ENCODE measurements around the gene ATG7. TPM values are rescaled to one million over a fixed set of nuclear protein-coding genes. Genes with fewer than 3 reads are reported as not detected.
A peak's percentile ranks its signal among the peaks of the same experiment; 100 is the strongest.

The ATG7 gene
- total RNA-seq, 2 experiments from 2014 or later: 25.9 to 27.0 TPM

- DNase-seq: no peak
- H3K4me1 Mint-ChIP-seq (ENCODE audit: low read depth): no peaks in the 10 kb centered on the region
- no peak overlapping the region for H3K4me3 Mint-ChIP-seq
- intact Hi-C loops (cut with micrococcal nuclease): no loop called here
- no peak overlapping the region for H3K27ac Mint-ChIP-seq
- peaks cover 3% of the 10 kb centered on the region for H3K27me3 Mint-ChIP-seq (ENCODE audit: low read depth)
- no peaks in the 10 kb centered on the region for H3K9me3 Mint-ChIP-seq
- CTCF ChIA-PET: no interaction called here
- no peaks in the 10 kb centered on the region for H3K36me3 Mint-ChIP-seq (ENCODE audit: low read depth)
Measured at GRCh38 chr3:11258958-11259357, 13.2 kb upstream of the ATG7 start.

- no peak overlapping the region for H3K27ac Mint-ChIP-seq
Measured at GRCh38 chr3:11260460-11260859, 11.7 kb upstream of the ATG7 start.

GRCh38 chr3:11269007-11269406 lies 3.2 kb upstream of the ATG7 start:
- Mint-ChIP-seq H3K36me3 (ENCODE audit: low read depth) (peaks cover 2% of the 10 kb centered on the region), H3K9me3 (no peaks in the 10 kb centered on the region), H3K27me3 (ENCODE audit: low read depth) (no peaks in the 10 kb centered on the region), H3K4me3 (no peak overlapping the region), H3K27ac (no peak overlapping the region), H3K4me1 (ENCODE audit: low read depth) (peaks cover 15% of the 10 kb centered on the region)
- intact Hi-C loops (cut with micrococcal nuclease): no loop called here
- DNase-seq: no peak
- CTCF ChIA-PET: no interaction called here

More at GRCh38 chr3:11260460-11260859, 11.7 kb upstream of the ATG7 start:
- intact Hi-C loops (cut with micrococcal nuclease): loop anchor here (1.0 kb wide), 1 partner anchor 75 kb away; no protein-coding TSS in a partner anchor
- Mint-ChIP-seq H3K4me3 (no peak overlapping the region), H3K9me3 (no peaks in the 10 kb centered on the region), H3K27me3 (ENCODE audit: low read depth) (no peaks in the 10 kb centered on the region), H3K4me1 (ENCODE audit: low read depth) (no peaks in the 10 kb centered on the region), H3K36me3 (ENCODE audit: low read depth) (no peaks in the 10 kb centered on the region)
- CTCF ChIA-PET: no interaction called here
- DNase-seq: no peak

- Mint-ChIP-seq H3K36me3 (ENCODE audit: low read depth) (peaks cover 25% of the 10 kb centered on the region), H3K4me1 (ENCODE audit: low read depth) (peaks cover 48% of the 10 kb centered on the region), H3K27ac (peak overlapping the region; percentile 93), H3K4me3 (peak overlapping the region; percentile 93), H3K9me3 (peaks cover 7% of the 10 kb centered on the region), H3K27me3 (ENCODE audit: low read depth) (no peaks in the 10 kb centered on the region)
- DNase-seq: no peak
- intact Hi-C loops (cut with micrococcal nuclease): loop anchor here (1.0 to 5.0 kb wide), 6 partner anchors 18 to 1389 kb away; partner anchors contain the start of gene RAF1
- CTCF ChIA-PET: interaction anchor here (0.5 to 1.7 kb wide), 3 partner anchors 11 to 1086 kb away, joined by 3 to 4 read pairs (median 4); no protein-coding TSS in a partner anchor
Measured at GRCh38 chr3:11272906-11273574, 843 bp downstream of the ATG7 start.

GRCh38 chr3:11273891-11274291 lies 1.7 kb downstream of the ATG7 start:
- CTCF ChIA-PET: no interaction called here
- intact Hi-C loops (cut with micrococcal nuclease): loop anchor here (5.0 kb wide), 2 partner anchors 33 to 1388 kb away; partner anchors contain the start of gene RAF1
- peaks cover 29% of the 10 kb centered on the region for H3K36me3 Mint-ChIP-seq (ENCODE audit: low read depth)

GRCh38 chr3:11274566-11275142 lies 2.5 kb downstream of the ATG7 start:
- intact Hi-C loops (cut with micrococcal nuclease): loop anchor here (5.0 kb wide), 2 partner anchors 33 to 1388 kb away; partner anchors contain the start of gene RAF1
- no peak for DNase-seq
- no peak overlapping the region for H3K4me3 Mint-ChIP-seq
- no peak overlapping the region for H3K27ac Mint-ChIP-seq
- CTCF ChIA-PET: no interaction called here
- H3K36me3 Mint-ChIP-seq (ENCODE audit: low read depth): peaks cover 30% of the 10 kb centered on the region
- H3K9me3 Mint-ChIP-seq: peaks cover 7% of the 10 kb centered on the region
- H3K27me3 Mint-ChIP-seq (ENCODE audit: low read depth): no peaks in the 10 kb centered on the region
- H3K4me1 Mint-ChIP-seq (ENCODE audit: low read depth): peaks cover 60% of the 10 kb centered on the region

More at GRCh38 chr3:11273891-11274291, 1.7 kb downstream of the ATG7 start:
- Mint-ChIP-seq H3K27me3 (ENCODE audit: low read depth) (no peaks in the 10 kb centered on the region), H3K4me3 (peak overlapping the region; percentile 93), H3K27ac (no peak overlapping the region), H3K4me1 (ENCODE audit: low read depth) (peaks cover 57% of the 10 kb centered on the region), H3K9me3 (peaks cover 7% of the 10 kb centered on the region)
- no peak for DNase-seq

- no peak for DNase-seq
- H3K27me3 Mint-ChIP-seq (ENCODE audit: low read depth): no peaks in the 10 kb centered on the region
- H3K9me3 Mint-ChIP-seq: peaks cover 7% of the 10 kb centered on the region
- intact Hi-C loops (cut with micrococcal nuclease): no loop called here
- no peak overlapping the region for H3K4me3 Mint-ChIP-seq
- CTCF ChIA-PET: interaction anchor here (0.6 kb wide), 1 partner anchor 26 kb away, joined by 4 read pairs; no protein-coding TSS in a partner anchor
- H3K36me3 Mint-ChIP-seq (ENCODE audit: low read depth): peaks cover 33% of the 10 kb centered on the region
- no peak overlapping the region for H3K27ac Mint-ChIP-seq
- peaks cover 62% of the 10 kb centered on the region for H3K4me1 Mint-ChIP-seq (ENCODE audit: low read depth)
Measured at GRCh38 chr3:11275926-11276325, 3.7 kb downstream of the ATG7 start.

GRCh38 chr3:11276901-11277300 lies 4.7 kb downstream of the ATG7 start:
- intact Hi-C loops (cut with micrococcal nuclease): no loop called here
- H3K27ac Mint-ChIP-seq: no peak overlapping the region
- H3K9me3 Mint-ChIP-seq: peaks cover 7% of the 10 kb centered on the region
- H3K4me3 Mint-ChIP-seq: no peak overlapping the region
- H3K27me3 Mint-ChIP-seq (ENCODE audit: low read depth): no peaks in the 10 kb centered on the region
- peaks cover 60% of the 10 kb centered on the region for H3K4me1 Mint-ChIP-seq (ENCODE audit: low read depth)
- CTCF ChIA-PET: no interaction called here
- no peak for DNase-seq
- H3K36me3 Mint-ChIP-seq (ENCODE audit: low read depth): peaks cover 35% of the 10 kb centered on the region

GRCh38 chr3:11282250-11283138 lies 10.3 kb downstream of the ATG7 start:
- CTCF ChIA-PET: interaction anchor here (1.1 kb wide), 1 partner anchor 9 kb away, joined by 3 read pairs; no protein-coding TSS in a partner anchor
- Mint-ChIP-seq H3K9me3 (no peaks in the 10 kb centered on the region), H3K36me3 (ENCODE audit: low read depth) (peaks cover 28% of the 10 kb centered on the region), H3K27ac (no peak overlapping the region), H3K4me3 (no peak overlapping the region), H3K4me1 (ENCODE audit: low read depth) (peaks cover 23% of the 10 kb centered on the region), H3K27me3 (ENCODE audit: low read depth) (no peaks in the 10 kb centered on the region)
- DNase-seq: no peak
- intact Hi-C loops (cut with micrococcal nuclease): no loop called here

GRCh38 chr3:11283139-11283475 lies 10.9 kb downstream of the ATG7 start:
- Mint-ChIP-seq H3K27me3 (ENCODE audit: low read depth) (no peaks in the 10 kb centered on the region), H3K27ac (no peak overlapping the region), H3K4me1 (ENCODE audit: low read depth) (peaks cover 22% of the 10 kb centered on the region), H3K36me3 (ENCODE audit: low read depth) (peaks cover 27% of the 10 kb centered on the region), H3K9me3 (no peaks in the 10 kb centered on the region), H3K4me3 (no peak overlapping the region)
- no peak for DNase-seq
- CTCF ChIA-PET: interaction anchor here (0.9 kb wide), 1 partner anchor 11 kb away, joined by 4 read pairs; the partner anchor contains the start of gene ATG7
- intact Hi-C loops (cut with micrococcal nuclease): no loop called here

- peaks cover 19% of the 10 kb centered on the region for H3K4me1 Mint-ChIP-seq (ENCODE audit: low read depth)
- no peak for DNase-seq
- intact Hi-C loops (cut with micrococcal nuclease): no loop called here
- CTCF ChIA-PET: interaction anchor here (0.9 kb wide), 1 partner anchor 12 kb away, joined by 4 read pairs; the partner anchor contains the start of gene ATG7
- H3K27ac Mint-ChIP-seq: no peak overlapping the region
- no peaks in the 10 kb centered on the region for H3K27me3 Mint-ChIP-seq (ENCODE audit: low read depth)
- no peaks in the 10 kb centered on the region for H3K9me3 Mint-ChIP-seq
- peaks cover 27% of the 10 kb centered on the region for H3K36me3 Mint-ChIP-seq (ENCODE audit: low read depth)
- no peak overlapping the region for H3K4me3 Mint-ChIP-seq
Measured at GRCh38 chr3:11284011-11284410, 11.8 kb downstream of the ATG7 start.

GRCh38 chr3:11285471-11285870 lies 13.3 kb downstream of the ATG7 start:
- CTCF ChIA-PET: no interaction called here
- Mint-ChIP-seq H3K9me3 (no peaks in the 10 kb centered on the region), H3K27me3 (ENCODE audit: low read depth) (no peaks in the 10 kb centered on the region), H3K36me3 (ENCODE audit: low read depth) (peaks cover 28% of the 10 kb centered on the region), H3K27ac (no peak overlapping the region), H3K4me3 (no peak overlapping the region), H3K4me1 (ENCODE audit: low read depth) (peaks cover 30% of the 10 kb centered on the region)
- no peak for DNase-seq
- intact Hi-C loops (cut with micrococcal nuclease): no loop called here

Data from activated naive CD4-positive, alpha-beta T cell treated with anti-CD3 and anti-CD28 coated beads for 36 hours (primary cell).